ENCODE data around the gene NSRP1. TPM values are rescaled to one million over a fixed set of nuclear protein-coding genes. Genes with fewer than 3 reads are reported as not detected.
"Not testable (repeated sequence)": the region's sequence is repeated elsewhere in the genome, so short reads cannot be mapped to it uniquely, and the experiment has no call there.

The NSRP1 gene
- total RNA-seq = 32.4 and 35.3 TPM in 2 replicates

- no peaks in the 10 kb centered on the region for H3K27me3 Mint-ChIP-seq (ENCODE audit: insufficient read depth)
- peak; percentile 92 for DNase-seq (ENCODE audit: low spot score)
- intact Hi-C loops (cut with micrococcal nuclease) = loop anchor here (1.0 to 10.0 kb wide), 10 partner anchors 13 to 708 kb away; partner anchors contain the start of genes BLMH, CRLF3, GOSR1 and SLC6A4
- H3K27ac Mint-ChIP-seq = peak within 1 kb of the TSS; percentile 99
- peak within 1 kb of the TSS; percentile 100 for H3K4me3 Mint-ChIP-seq
- peaks cover 25% of the 10 kb centered on the region for H3K36me3 Mint-ChIP-seq (ENCODE audit: low read depth)
- H3K4me1 Mint-ChIP-seq (ENCODE audit: low read depth) = peaks cover 69% of the 10 kb centered on the region
- H3K9me3 Mint-ChIP-seq = no peaks in the 10 kb centered on the region
Observed at GRCh38 chr17:30116661-30117551, at the start of gene NSRP1. NSRP1 (plus strand) TSS chr17:30116816; CDS start chr17:30116844, 28 bp downstream.

DNA sequence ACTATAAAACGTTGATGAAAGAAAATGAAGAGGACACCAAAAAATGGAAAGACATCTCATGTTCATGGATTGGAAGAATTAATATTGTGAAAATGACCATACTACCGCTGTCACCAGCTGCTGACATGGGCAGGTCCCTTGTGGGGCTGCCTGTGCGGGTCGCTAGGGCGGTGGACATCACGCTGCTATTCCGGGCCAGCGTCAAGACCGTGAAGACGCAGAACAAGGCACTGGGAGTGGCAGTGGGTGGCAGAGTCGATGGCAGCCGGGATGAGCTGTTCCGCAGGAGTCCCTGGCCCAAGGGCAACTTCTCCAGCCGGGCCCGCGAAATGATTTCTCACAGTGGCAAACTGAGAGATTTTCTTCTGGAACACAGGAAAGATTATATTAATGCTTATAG lies 48.2 kb upstream of the NSRP1 start:
- H3K4me1 Mint-ChIP-seq (ENCODE audit: low read depth) = no peaks in the 10 kb centered on the region
- no peak overlapping the region for H3K27ac Mint-ChIP-seq
- H3K4me3 Mint-ChIP-seq = no peak overlapping the region
- H3K27me3 Mint-ChIP-seq (ENCODE audit: insufficient read depth) = peaks cover 16% of the 10 kb centered on the region
- DNase-seq (ENCODE audit: low spot score) = no peak
- no peaks in the 10 kb centered on the region for H3K36me3 Mint-ChIP-seq (ENCODE audit: low read depth)
- H3K9me3 Mint-ChIP-seq = peaks cover 22% of the 10 kb centered on the region
- intact Hi-C loops (cut with micrococcal nuclease) = no loop called here

DNA sequence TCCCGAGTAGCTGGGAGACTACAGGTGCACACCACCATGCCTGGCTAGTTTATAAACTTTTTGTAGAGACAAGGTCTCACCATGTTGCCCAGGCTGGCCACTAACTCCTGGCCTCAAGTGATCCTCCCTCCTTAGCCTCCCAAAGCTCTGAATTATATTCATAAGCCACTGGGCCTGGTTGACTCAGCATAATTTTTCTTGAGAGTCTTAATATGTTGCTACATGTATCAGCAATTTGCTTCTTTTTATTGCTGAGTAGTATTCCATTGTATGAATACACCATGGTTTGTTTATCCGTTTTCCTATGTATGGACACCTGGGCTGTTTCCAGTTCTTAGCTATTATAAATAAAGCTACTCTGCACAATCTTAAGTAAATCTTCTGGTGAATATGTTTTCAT lies 42.4 kb upstream of the NSRP1 start:
- intact Hi-C loops (cut with micrococcal nuclease) = no loop called here
- Mint-ChIP-seq H3K9me3 (no peaks in the 10 kb centered on the region), H3K27me3 (ENCODE audit: insufficient read depth) (peaks cover 25% of the 10 kb centered on the region), H3K4me1 (ENCODE audit: low read depth) (no peaks in the 10 kb centered on the region), H3K36me3 (ENCODE audit: low read depth) (no peaks in the 10 kb centered on the region), H3K27ac (no peak overlapping the region), H3K4me3 (no peak overlapping the region)
- no peak for DNase-seq (ENCODE audit: low spot score)

- H3K4me1 Mint-ChIP-seq (ENCODE audit: low read depth) = no peaks in the 10 kb centered on the region
- DNase-seq (ENCODE audit: low spot score) = no peak
- no peak overlapping the region for H3K27ac Mint-ChIP-seq
- no peaks in the 10 kb centered on the region for H3K36me3 Mint-ChIP-seq (ENCODE audit: low read depth)
- intact Hi-C loops (cut with micrococcal nuclease) = no loop called here
- H3K9me3 Mint-ChIP-seq = no peaks in the 10 kb centered on the region
- H3K27me3 Mint-ChIP-seq (ENCODE audit: insufficient read depth) = peaks cover 26% of the 10 kb centered on the region
- H3K4me3 Mint-ChIP-seq = no peak overlapping the region
Observed at GRCh38 chr17:30074730-30075129, 41.9 kb upstream of the NSRP1 start.

DNA sequence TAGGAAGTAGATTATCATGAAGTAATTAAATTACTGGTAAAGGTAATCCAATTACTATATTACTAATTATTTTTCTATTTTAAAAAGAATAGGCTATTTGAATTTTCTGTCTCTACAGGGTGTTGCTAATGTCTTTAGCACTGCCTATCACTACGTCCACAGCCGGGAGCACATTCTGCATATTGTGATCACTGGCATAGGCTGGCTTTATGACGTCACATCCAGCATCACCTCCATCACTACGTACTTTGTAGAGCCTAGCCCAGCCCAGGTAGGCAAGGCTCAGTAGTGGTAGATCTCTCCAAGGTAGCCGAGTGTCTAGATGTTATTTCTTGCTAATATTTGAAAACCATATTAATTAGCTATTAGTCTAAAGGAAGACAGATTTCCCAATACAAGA lies 33.8 kb upstream of the NSRP1 start:
- Mint-ChIP-seq H3K4me1 (ENCODE audit: low read depth) (no peaks in the 10 kb centered on the region), H3K27me3 (ENCODE audit: insufficient read depth) (peaks cover 32% of the 10 kb centered on the region), H3K27ac (no peak overlapping the region), H3K4me3 (no peak overlapping the region), H3K9me3 (no peaks in the 10 kb centered on the region), H3K36me3 (ENCODE audit: low read depth) (no peaks in the 10 kb centered on the region)
- DNase-seq (ENCODE audit: low spot score) = no peak
- intact Hi-C loops (cut with micrococcal nuclease) = no loop called here

GRCh38 chr17:30084788-30085187 lies 31.8 kb upstream of the NSRP1 start:
- Mint-ChIP-seq H3K9me3 (no peaks in the 10 kb centered on the region), H3K4me3 (no peak overlapping the region), H3K36me3 (ENCODE audit: low read depth) (no peaks in the 10 kb centered on the region), H3K27ac (no peak overlapping the region), H3K4me1 (ENCODE audit: low read depth) (no peaks in the 10 kb centered on the region), H3K27me3 (ENCODE audit: insufficient read depth) (peaks cover 31% of the 10 kb centered on the region)
- intact Hi-C loops (cut with micrococcal nuclease) = no loop called here
- DNase-seq (ENCODE audit: low spot score) = no peak

DNA sequence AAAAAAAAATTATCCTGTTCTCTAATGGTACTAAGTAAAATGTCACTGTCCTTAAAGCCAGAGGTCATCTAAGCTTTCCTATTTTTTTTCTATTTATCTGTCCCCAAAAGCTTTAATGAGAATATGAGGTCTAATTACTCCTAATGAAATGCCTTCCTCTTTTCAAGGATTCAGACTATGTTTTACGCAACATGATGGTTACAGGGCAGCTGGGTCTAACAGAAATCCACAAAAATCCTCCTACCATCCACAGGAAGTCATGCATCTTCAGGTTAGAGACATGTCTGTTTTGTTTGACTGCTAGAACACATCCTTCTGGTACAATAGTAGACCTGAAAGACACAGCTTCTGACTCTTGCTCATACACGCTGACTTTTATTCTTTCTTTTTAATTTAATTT lies 29.7 kb upstream of the NSRP1 start:
- H3K27ac Mint-ChIP-seq = no peak overlapping the region
- H3K27me3 Mint-ChIP-seq (ENCODE audit: insufficient read depth) = peaks cover 31% of the 10 kb centered on the region
- H3K4me3 Mint-ChIP-seq = no peak overlapping the region
- no peaks in the 10 kb centered on the region for H3K36me3 Mint-ChIP-seq (ENCODE audit: low read depth)
- no peak for DNase-seq (ENCODE audit: low spot score)
- H3K4me1 Mint-ChIP-seq (ENCODE audit: low read depth) = no peaks in the 10 kb centered on the region
- no peaks in the 10 kb centered on the region for H3K9me3 Mint-ChIP-seq
- intact Hi-C loops (cut with micrococcal nuclease) = no loop called here

- intact Hi-C loops (cut with micrococcal nuclease); H3K27ac Mint-ChIP-seq; H3K36me3 Mint-ChIP-seq (ENCODE audit: low read depth); H3K4me1 Mint-ChIP-seq (ENCODE audit: low read depth); H3K4me3 Mint-ChIP-seq; H3K9me3 Mint-ChIP-seq; DNase-seq (ENCODE audit: low spot score): not testable (repeated sequence)
- peaks cover 31% of the 10 kb centered on the region for H3K27me3 Mint-ChIP-seq (ENCODE audit: insufficient read depth)
Observed at GRCh38 chr17:30087431-30087830, 29.2 kb upstream of the NSRP1 start.

GRCh38 chr17:30091121-30091670 lies 25.4 kb upstream of the NSRP1 start:
- H3K4me3 Mint-ChIP-seq = no peak overlapping the region
- no peak for DNase-seq (ENCODE audit: low spot score)

GRCh38 chr17:30091771-30092170 lies 24.8 kb upstream of the NSRP1 start:
- Mint-ChIP-seq H3K9me3 (no peaks in the 10 kb centered on the region), H3K27me3 (ENCODE audit: insufficient read depth) (peaks cover 38% of the 10 kb centered on the region), H3K36me3 (ENCODE audit: low read depth) (no peaks in the 10 kb centered on the region), H3K4me3 (no peak overlapping the region), H3K4me1 (ENCODE audit: low read depth) (peaks cover 9% of the 10 kb centered on the region), H3K27ac (no peak overlapping the region)
- intact Hi-C loops (cut with micrococcal nuclease) = loop anchor here (10.0 kb wide), 1 partner anchor 457 kb away; no protein-coding TSS in a partner anchor
- no peak for DNase-seq (ENCODE audit: low spot score)

More at GRCh38 chr17:30091121-30091670, 25.4 kb upstream of the NSRP1 start:
- Mint-ChIP-seq H3K9me3 (no peaks in the 10 kb centered on the region), H3K4me1 (ENCODE audit: low read depth) (peaks cover 9% of the 10 kb centered on the region), H3K27ac (no peak overlapping the region), H3K27me3 (ENCODE audit: insufficient read depth) (peaks cover 39% of the 10 kb centered on the region), H3K36me3 (ENCODE audit: low read depth) (no peaks in the 10 kb centered on the region)
- intact Hi-C loops (cut with micrococcal nuclease) = loop anchor here (10.0 kb wide), 1 partner anchor 456 kb away; no protein-coding TSS in a partner anchor

GRCh38 chr17:30092886-30093285 lies 23.7 kb upstream of the NSRP1 start:
- intact Hi-C loops (cut with micrococcal nuclease) = loop anchor here (1.0 to 10.0 kb wide), 3 partner anchors 67 to 458 kb away; no protein-coding TSS in a partner anchor
- no peak for DNase-seq (ENCODE audit: low spot score)
- H3K36me3 Mint-ChIP-seq (ENCODE audit: low read depth) = no peaks in the 10 kb centered on the region
- peaks cover 9% of the 10 kb centered on the region for H3K4me1 Mint-ChIP-seq (ENCODE audit: low read depth)
- H3K27me3 Mint-ChIP-seq (ENCODE audit: insufficient read depth) = peaks cover 36% of the 10 kb centered on the region
- H3K4me3 Mint-ChIP-seq = no peak overlapping the region
- H3K9me3 Mint-ChIP-seq = no peaks in the 10 kb centered on the region
- H3K27ac Mint-ChIP-seq = no peak overlapping the region

DNA sequence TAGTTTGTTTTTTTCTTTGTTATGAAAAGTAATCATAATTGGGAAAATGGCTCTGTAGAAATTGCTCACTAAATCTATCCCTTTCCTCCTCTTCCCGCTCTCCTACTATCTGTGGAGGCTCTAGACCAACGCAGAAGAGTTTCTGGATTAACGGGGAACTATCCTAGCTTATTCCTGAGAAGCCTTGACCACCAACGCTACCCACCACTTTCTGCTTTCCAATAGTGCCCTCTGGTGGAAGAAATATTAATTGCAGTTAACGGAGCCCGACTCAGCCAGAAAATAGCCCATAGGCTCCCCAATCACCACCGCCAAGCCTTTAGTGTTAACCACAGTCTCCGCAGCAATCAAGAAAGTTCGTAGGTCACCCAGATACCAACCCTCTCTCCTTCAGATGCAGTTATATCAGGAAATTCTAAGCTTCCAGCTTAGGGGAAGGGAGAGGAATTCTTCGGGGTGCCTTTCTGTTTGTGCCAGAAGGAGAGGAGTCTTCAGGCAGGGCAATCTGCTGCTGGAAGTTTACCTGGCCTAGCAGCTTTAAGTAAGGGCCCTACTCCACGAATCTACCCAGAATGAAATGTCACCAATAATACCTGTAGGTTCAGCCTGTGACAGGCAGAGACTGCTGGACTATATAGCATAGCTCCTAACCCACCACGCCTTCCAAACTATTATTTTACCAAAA lies 23.0 kb upstream of the NSRP1 start:
- intact Hi-C loops (cut with micrococcal nuclease) = loop anchor here (1.0 to 10.0 kb wide), 3 partner anchors 67 to 459 kb away; no protein-coding TSS in a partner anchor
- no peak overlapping the region for H3K27ac Mint-ChIP-seq
- no peak overlapping the region for H3K4me3 Mint-ChIP-seq
- peak; percentile 25 for DNase-seq (ENCODE audit: low spot score)
- H3K36me3 Mint-ChIP-seq (ENCODE audit: low read depth) = no peaks in the 10 kb centered on the region
- H3K27me3 Mint-ChIP-seq (ENCODE audit: insufficient read depth) = peaks cover 39% of the 10 kb centered on the region
- peaks cover 9% of the 10 kb centered on the region for H3K4me1 Mint-ChIP-seq (ENCODE audit: low read depth)
- H3K9me3 Mint-ChIP-seq = no peaks in the 10 kb centered on the region

Data from activated T-helper 1 cell treated with anti-CD3 and anti-CD28 coated beads, Interleukin-12 subunit alpha, Interleukin-12 subunit beta, Interleukin-2, Interleukin-4 antibody, amounts not matched to agents 30 ng/mL and 10 ng/mL and 1 ng/mL, durations not matched to agents 14 hours and 24 hours and 36 hours (primary cell).